Gastrocnemius medialis (tissue), 4 donors: ENCODE results near the gene CNTRL. TPM values are rescaled to one million over a fixed set of nuclear protein-coding genes. Genes with fewer than 3 reads are reported as not detected.

Experiments used
- ATAC-seq, 2 donors: fragments of 150-250 bp; one replicate each; pipeline ENCODE4 v1.9.1; 2016
- DNase-seq, 2 donors: peaks; one replicate each; pipeline ENCODE4 v3.0.0-alpha.2; 2019
- H3K27ac ChIP-seq, 4 donors: fragments of 200-600 bp; sonication (generic); 1 replicate in 1 of 4; 2 replicates in 3 of 4; pipeline ENCODE4 v1.5.1; 2016 to 2018; ENCODE audit warnings: mild to moderate bottlenecking in 2 of 4, moderate library complexity in 1 of 4
- H3K27me3 ChIP-seq, 3 donors: fragments of 200-600 bp; sonication (generic) in 2 of 3; 1 replicate in 1 of 3; 2 replicates in 2 of 3; pipeline versions ENCODE4 v1.5.1 to v1.6.0; 2016 to 2019; ENCODE audit warnings: mild to moderate bottlenecking in 1 of 3, moderate library complexity in 1 of 3
- H3K36me3 ChIP-seq, 2 donors: fragments of 200-600 bp; sonication (generic) in 1 of 2; one replicate each; pipeline ENCODE4 v1.5.1; 2017 to 2018
- H3K4me1 ChIP-seq, 2 donors: fragments of 200-600 bp; sonication (generic) in 1 of 2; one replicate each; pipeline ENCODE4 v1.5.1; 2016 to 2017; ENCODE audit warnings: mild to moderate bottlenecking in 2 of 2
- H3K4me3 ChIP-seq, 4 donors: fragments of 200-600 bp; sonication (generic) in 3 of 4; 1 replicate in 1 of 4; 2 replicates in 3 of 4; pipeline ENCODE4 v1.5.1; 2016 to 2019; ENCODE audit warnings: mild to moderate bottlenecking in 2 of 4
- H3K9me3 ChIP-seq, 3 donors: fragments of 200-600 bp; sonication (generic) in 2 of 3; 1 replicate in 1 of 3; 2 replicates in 2 of 3; pipeline ENCODE4 v1.5.1; 2016 to 2019
- CTCF ChIP-seq, 5 experiments: fragments of 450-650 bp in 3 of 5; fragments of 200-600 bp in 2 of 5; sonication (generic) in 2 of 5; IDR thresholded peaks in 4 of 5; conservative IDR thresholded peaks in 1 of 5; 1 replicate in 4 of 5; 2 replicates in 1 of 5; pipeline ENCODE4 v1.5.1; 2016 to 2019; ENCODE audit warnings: antibody characterized with exemption in 5 of 5, mild to moderate bottlenecking in 3 of 5, moderate library complexity in 3 of 5
- POLR2A ChIP-seq, 2 donors: fragments of 450-650 bp; IDR thresholded peaks; one replicate each; pipeline ENCODE4 v1.6.1; 2017; ENCODE audit warnings: antibody characterized with exemption in 2 of 2, mild to moderate bottlenecking in 2 of 2, moderate library complexity in 2 of 2
- in situ Hi-C, 4 donors: fragments of 200-750 bp; cut with MboI; loops; one replicate each; pipeline versions ENCODE4 v1.15.0 to v1.8.0; 2017; ENCODE audit warnings: low sequenced_read_pairs in 4 of 4
- intact Hi-C: fragments of 100-400 bp; cut with DNase I; formaldehyde crosslinking; loops from one replicate; pipeline ENCODE4 v1.15.1; 2023; ENCODE audit warnings: low total_unique reads
- total RNA-seq, 4 donors: library from RNA; depleted of rRNA; stranded (reverse); fragments of >200 nt; gene quantifications; one replicate each; pipeline versions ENCODE4 v1.1.0 to v1.2.3, GENCODE V29; 2016

CNTRL gene
- total RNA-seq, 4 donors from 2014 or later = 1.0 to 3.2 (median 1.6) TPM

GRCh38 chr9:121197132-121197531, 122.4 kb downstream of the CNTRL start:
- H3K27ac ChIP-seq = no peak overlapping the region
- H3K4me3 ChIP-seq = no peak overlapping the region
- ATAC-seq (no peak), DNase-seq (no peak)
- peaks cover 81 to 84% of the 10 kb centered on the region in 2 donors for H3K4me1 ChIP-seq
- H3K9me3 ChIP-seq = no peaks in the 10 kb centered on the region
- H3K27me3 ChIP-seq = no peaks in the 10 kb centered on the region
- H3K36me3 ChIP-seq = no peaks in the 10 kb centered on the region
- no peak for TF ChIP-seq CTCF (IDR thresholded peaks at IDR 0.05 in 4 of 5, conservative IDR thresholded peaks at IDR 0.05 in 1 of 5)
- TF ChIP-seq POLR2A (IDR thresholded peaks at IDR 0.05) = no peak
- in situ Hi-C loops = no loop called here
- intact Hi-C loops = no loop called here

- no peak overlapping the region for H3K27ac ChIP-seq
- no peaks in the 10 kb centered on the region for H3K36me3 ChIP-seq
- in situ Hi-C loops = no loop called here
- peak overlapping the region in 1 of 4 donors; percentile 67 for H3K4me3 ChIP-seq
- no peak for DNase-seq
- intact Hi-C loops = no loop called here
- no peak for TF ChIP-seq POLR2A (IDR thresholded peaks at IDR 0.05)
- TF ChIP-seq CTCF (IDR thresholded peaks at IDR 0.05 in 4 of 5, conservative IDR thresholded peaks at IDR 0.05 in 1 of 5) = no peak
- no peaks in the 10 kb centered on the region for H3K27me3 ChIP-seq
- no peaks in the 10 kb centered on the region for H3K9me3 ChIP-seq
- no peak for ATAC-seq
- H3K4me1 ChIP-seq = peaks cover 68 to 73% of the 10 kb centered on the region in 2 donors
Observed at GRCh38 chr9:121198512-121199042, 123.8 kb downstream of the CNTRL start.

- in situ Hi-C loops (loop anchor here in 1 of 4 donors (25.0 kb wide), 1 partner anchor 112 kb away; no protein-coding TSS in a partner anchor), intact Hi-C loops (loop anchor here (5.0 kb wide), 2 partner anchors 67 to 78 kb away; partner anchors contain the start of gene GSN)
- Histone ChIP-seq H3K27ac (peak overlapping the region in 3 of 4 donors; percentile 93 to 96 (median 94)), H3K4me1 (peaks cover 56 to 60% of the 10 kb centered on the region in 2 donors), H3K27me3 (no peaks in the 10 kb centered on the region), H3K4me3 (peak overlapping the region; percentile 67 to 96 (median 90)), H3K9me3 (no peaks in the 10 kb centered on the region), H3K36me3 (no peaks in the 10 kb centered on the region)
- ATAC-seq = no peak
- no peak for DNase-seq
- TF ChIP-seq POLR2A (IDR thresholded peaks at IDR 0.05) (no peak), CTCF (IDR thresholded peaks at IDR 0.05 in 4 of 5, conservative IDR thresholded peaks at IDR 0.05 in 1 of 5) (no peak)
Observed at GRCh38 chr9:121199921-121200320, 125.2 kb downstream of the CNTRL start.

GRCh38 chr9:121200356-121200755, 125.6 kb downstream of the CNTRL start:
- DNase-seq = no peak
- TF ChIP-seq CTCF (IDR thresholded peaks at IDR 0.05 in 4 of 5, conservative IDR thresholded peaks at IDR 0.05 in 1 of 5) = no peak
- TF ChIP-seq POLR2A (IDR thresholded peaks at IDR 0.05) = no peak
- Histone ChIP-seq H3K9me3 (no peaks in the 10 kb centered on the region), H3K36me3 (no peaks in the 10 kb centered on the region), H3K4me1 (peaks cover 52 to 57% of the 10 kb centered on the region in 2 donors), H3K27me3 (no peaks in the 10 kb centered on the region), H3K4me3 (peak overlapping the region; percentile 67 to 96 (median 90)), H3K27ac (peak overlapping the region; percentile 93 to 98 (median 95))
- in situ Hi-C loops (loop anchor here in 1 of 4 donors (25.0 kb wide), 1 partner anchor 112 kb away; no protein-coding TSS in a partner anchor), intact Hi-C loops (loop anchor here (5.0 kb wide), 2 partner anchors 67 to 78 kb away; partner anchors contain the start of gene GSN)
- no peak for ATAC-seq
